Measurements from ENCODE around the gene NTNG1. TPM values are rescaled to one million over a fixed set of nuclear protein-coding genes. Genes with fewer than 3 reads are reported as not detected.

NTNG1 gene
- total and polyA plus RNA-seq, 2 of the 13 experiments (the other 11 are each of a cell fraction or from before 2014, with no cell fraction given) = not detected

DNA sequence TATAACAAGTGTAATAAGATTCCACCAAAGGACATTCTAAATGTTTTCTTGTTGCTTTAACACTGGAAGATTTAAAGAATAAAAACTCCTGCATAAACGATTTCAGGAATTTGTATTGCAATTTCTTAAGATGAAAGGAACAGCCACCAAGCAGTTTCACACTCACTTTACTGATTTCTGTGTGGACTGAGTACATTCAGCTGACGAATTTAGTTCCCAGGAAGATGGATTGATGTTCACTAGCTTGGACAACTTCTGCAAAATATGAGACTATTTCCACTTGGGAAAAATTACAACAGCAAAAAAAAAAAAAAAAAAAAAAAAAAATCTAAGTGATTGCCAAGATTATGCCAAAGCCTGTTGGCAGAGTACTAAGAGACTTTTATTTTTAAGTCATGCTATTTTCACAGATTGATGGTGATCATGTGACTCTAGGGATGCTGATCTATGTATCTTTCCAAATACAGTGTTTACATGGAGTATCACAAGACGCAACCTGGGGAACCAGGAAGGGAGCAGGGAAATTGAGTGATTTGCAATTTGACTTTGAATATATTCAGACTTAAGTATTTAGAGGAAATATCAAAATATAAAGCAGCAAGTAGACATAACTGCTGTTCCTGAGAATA, 341.0 kb downstream of the NTNG1 start (continued):
- TF ChIP-seq, protein P1, sequence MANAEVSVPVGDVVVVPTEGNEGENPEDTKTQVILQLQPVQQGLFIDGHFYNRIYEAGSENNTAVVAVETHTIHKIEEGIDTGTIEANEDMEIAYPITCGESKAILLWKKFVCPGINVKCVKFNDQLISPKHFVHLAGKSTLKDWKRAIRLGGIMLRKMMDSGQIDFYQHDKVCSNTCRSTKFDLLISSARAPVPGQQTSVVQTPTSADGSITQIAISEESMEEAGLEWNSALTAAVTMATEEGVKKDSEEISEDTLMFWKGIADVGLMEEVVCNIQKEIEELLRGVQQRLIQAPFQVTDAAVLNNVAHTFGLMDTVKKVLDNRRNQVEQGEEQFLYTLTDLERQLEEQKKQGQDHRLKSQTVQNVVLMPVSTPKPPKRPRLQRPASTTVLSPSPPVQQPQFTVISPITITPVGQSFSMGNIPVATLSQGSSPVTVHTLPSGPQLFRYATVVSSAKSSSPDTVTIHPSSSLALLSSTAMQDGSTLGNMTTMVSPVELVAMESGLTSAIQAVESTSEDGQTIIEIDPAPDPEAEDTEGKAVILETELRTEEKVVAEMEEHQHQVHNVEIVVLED (CRISPR knock-in tag; IDR thresholded peaks at IDR 0.05; ENCODE audit: borderline replicate concordance) = no peak
- TF ChIP-seq MYNN (CRISPR knock-in tag; IDR thresholded peaks at IDR 0.05; ENCODE audit: low read depth) = no peak
- TF ChIP-seq, protein P2, sequence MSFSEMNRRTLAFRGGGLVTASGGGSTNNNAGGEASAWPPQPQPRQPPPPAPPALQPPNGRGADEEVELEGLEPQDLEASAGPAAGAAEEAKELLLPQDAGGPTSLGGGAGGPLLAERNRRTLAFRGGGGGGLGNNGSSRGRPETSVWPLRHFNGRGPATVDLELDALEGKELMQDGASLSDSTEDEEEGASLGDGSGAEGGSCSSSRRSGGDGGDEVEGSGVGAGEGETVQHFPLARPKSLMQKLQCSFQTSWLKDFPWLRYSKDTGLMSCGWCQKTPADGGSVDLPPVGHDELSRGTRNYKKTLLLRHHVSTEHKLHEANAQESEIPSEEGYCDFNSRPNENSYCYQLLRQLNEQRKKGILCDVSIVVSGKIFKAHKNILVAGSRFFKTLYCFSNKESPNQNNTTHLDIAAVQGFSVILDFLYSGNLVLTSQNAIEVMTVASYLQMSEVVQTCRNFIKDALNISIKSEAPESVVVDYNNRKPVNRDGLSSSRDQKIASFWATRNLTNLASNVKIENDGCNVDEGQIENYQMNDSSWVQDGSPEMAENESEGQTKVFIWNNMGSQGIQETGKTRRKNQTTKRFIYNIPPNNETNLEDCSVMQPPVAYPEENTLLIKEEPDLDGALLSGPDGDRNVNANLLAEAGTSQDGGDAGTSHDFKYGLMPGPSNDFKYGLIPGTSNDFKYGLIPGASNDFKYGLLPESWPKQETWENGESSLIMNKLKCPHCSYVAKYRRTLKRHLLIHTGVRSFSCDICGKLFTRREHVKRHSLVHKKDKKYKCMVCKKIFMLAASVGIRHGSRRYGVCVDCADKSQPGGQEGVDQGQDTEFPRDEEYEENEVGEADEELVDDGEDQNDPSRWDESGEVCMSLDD (CRISPR knock-in tag; IDR thresholded peaks at IDR 0.05; ENCODE audit: borderline replicate concordance) = no peak
- no peak for TF ChIP-seq TGIF2 (CRISPR knock-in tag; IDR thresholded peaks at IDR 0.05)
- TF ChIP-seq ZFYVE20 (CRISPR knock-in tag; IDR thresholded peaks at IDR 0.05; ENCODE audit: borderline replicate concordance, low read depth) = no peak
- TF ChIP-seq ATF7-NPFF (CRISPR knock-in tag; IDR thresholded peaks at IDR 0.05; ENCODE audit: low read depth) = no peak
- no peak for TF ChIP-seq HES4 (CRISPR knock-in tag; IDR thresholded peaks at IDR 0.05; ENCODE audit: borderline replicate concordance)

DNA sequence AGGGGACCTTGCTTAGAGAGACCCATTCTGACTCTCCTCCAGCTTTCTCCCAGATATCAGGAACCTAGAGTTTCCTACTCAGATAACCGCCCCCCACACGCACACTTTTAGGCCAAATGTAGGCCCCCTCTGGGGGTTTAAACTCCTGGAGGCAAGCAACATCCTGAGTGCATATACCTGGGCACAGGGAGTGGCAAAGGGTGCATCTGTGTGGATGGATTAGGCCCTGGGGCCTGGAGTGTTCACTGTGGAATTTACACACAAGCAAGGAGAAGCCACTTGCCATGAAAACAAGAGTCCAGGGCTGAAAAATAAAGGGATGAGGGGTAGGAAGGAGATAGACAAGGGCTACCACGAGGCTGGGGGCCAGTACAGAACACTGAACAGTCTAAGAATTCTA, 343.1 kb downstream of the NTNG1 start:
- no peaks in the 10 kb centered on the region for H3K79me2 ChIP-seq (ENCODE audit: insufficient read depth, low read length)
- no peaks in the 10 kb centered on the region for H3K27me3 ChIP-seq (ENCODE audit: control insufficient read depth in 1 of 2, insufficient read depth in 2 of 2, low read length in 2 of 2)
- no TSS peak for BruUV-seq (replicated peaks)
- H3K9me3 ChIP-seq (ENCODE audit: low read length) = no peaks in the 10 kb centered on the region
- DNase-seq (ENCODE audit: low spot score) (no peak), FAIRE-seq (no peak), ATAC-seq (no peak)
- H3K9ac ChIP-seq (ENCODE audit: insufficient read depth, low read depth, low read length) = no peak overlapping the region
- WGBS (ENCODE audit: low lambda C conversion rate) = 0% methylated on average over 2 of the region's 3 CpGs
- intact Hi-C loops (cut with micrococcal nuclease; ENCODE audit: unreplicated experiment) = no loop called here
- H3K4me1 ChIP-seq (ENCODE audit: insufficient read depth, low read length) = no peaks in the 10 kb centered on the region
- no peak for TF ChIP-seq ZNF160 (CRISPR knock-in tag; IDR thresholded peaks at IDR 0.05)
- TF ChIP-seq ATF1 (CRISPR knock-in tag; IDR thresholded peaks at IDR 0.05) = no peak
- TF ChIP-seq ZNF768 (CRISPR knock-in tag; IDR thresholded peaks at IDR 0.05) = no peak
- no peak overlapping the region for H3K4me3 ChIP-seq (replicated peaks in 1 of 3; ENCODE audit: insufficient read depth in 1 of 3, low read depth in 2 of 3, low read length in 3 of 3)
- POLR2A ChIA-PET = no interaction called here
- H3K4me2 ChIP-seq (ENCODE audit: low read depth, low read length) = no peak overlapping the region
- CTCF ChIA-PET (ENCODE audit: low intra/inter-chr PET ratio, low total read pairs) = no interaction called here
- H3K36me3 ChIP-seq (replicated peaks in 1 of 2; ENCODE audit: control insufficient read depth in 1 of 2, insufficient read depth in 2 of 2, low read length in 2 of 2) = no peaks in the 10 kb centered on the region
- no peak overlapping the region for H2AFZ ChIP-seq (ENCODE audit: low read length)
- H4K20me1 ChIP-seq (ENCODE audit: insufficient read depth, low read length) = no peaks in the 10 kb centered on the region
- in situ Hi-C loops (cut with HindIII; ENCODE audit: extremely low pct_ligation_motif_present, low pct_unique_long_range_greater_than_20kb) = no loop called here
- H3K27ac ChIP-seq (ENCODE audit: extremely low read length, insufficient read depth, low read length) = no peak overlapping the region
